HG03196 (cell line): ENCODE results near the gene TM9SF4.

Source experiments
- ATAC-seq: cut with Tn5 transposase; IDR thresholded peaks from one replicate; pipeline ENCODE4 v1.9.1; 2021; ENCODE audit not compliant: unreplicated experiment

TM9SF4 gene

DNA sequence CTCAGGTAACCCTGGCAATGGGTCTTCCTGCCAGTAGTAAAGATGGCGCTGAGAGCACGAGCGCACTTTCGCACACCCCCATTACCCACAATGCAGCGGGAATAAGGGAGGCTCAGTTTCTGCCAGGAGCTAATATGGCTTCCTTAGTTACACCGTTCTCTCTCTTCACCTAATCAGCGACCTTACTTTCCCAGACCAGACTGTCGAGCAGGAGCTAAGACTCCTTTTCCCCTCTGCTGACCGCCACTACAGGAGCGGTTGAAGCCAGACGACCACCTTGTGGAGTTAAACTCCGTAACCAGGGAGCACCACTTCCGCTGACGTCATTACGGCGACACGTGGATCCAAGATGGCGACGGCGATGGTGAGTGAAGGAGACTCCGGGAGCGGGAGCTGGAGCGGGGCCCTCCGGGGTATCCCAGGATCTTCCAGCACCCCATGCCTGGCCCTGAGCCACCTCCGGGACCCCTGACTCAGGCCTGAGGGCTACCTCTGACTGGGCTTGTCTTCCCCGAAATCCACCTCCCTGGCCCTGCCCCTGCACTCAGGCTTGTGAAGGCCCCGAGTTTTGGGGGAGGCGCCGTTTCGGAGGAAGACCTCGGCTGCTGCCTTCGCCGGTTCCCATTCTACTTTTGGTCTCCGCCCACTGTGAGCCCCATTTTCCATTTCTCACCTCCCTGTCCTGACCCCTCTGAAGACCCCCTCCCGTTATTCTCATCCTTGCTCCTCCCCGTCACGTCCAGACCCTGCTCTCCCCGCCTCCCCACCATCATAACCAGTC lies at the start of gene TM9SF4:
TM9SF4 (plus strand) TSS at position 323 of the 781 bp plus-strand sequence; CDS start at position 350, 27 bp downstream.
- ATAC-seq: peak; percentile 73

DNA sequence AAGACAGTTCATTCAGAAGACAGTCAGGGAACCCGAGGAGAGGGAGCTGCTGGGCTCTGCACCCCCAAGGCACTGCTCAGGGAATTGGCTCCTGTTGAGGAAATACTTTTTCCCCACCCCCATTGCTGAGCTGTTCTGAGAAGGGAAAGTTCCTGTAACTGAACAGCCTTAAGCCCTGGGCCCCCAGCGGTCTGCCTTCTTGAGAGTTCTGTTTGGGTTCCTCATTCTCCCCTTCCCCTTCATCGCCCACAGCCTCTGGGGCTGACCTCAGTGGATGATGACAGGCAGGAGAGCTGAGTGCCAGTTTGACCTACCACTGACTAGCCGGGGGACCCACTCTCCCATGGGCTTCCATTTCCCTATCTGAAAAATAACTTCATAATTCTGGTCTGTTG lies 46.7 kb upstream of the TM9SF4 start:
- no peak for ATAC-seq

- ATAC-seq: no peak
These were observed 45.8 kb upstream of the TM9SF4 start for GRCh38 chr20:32063695-32064094.

DNA sequence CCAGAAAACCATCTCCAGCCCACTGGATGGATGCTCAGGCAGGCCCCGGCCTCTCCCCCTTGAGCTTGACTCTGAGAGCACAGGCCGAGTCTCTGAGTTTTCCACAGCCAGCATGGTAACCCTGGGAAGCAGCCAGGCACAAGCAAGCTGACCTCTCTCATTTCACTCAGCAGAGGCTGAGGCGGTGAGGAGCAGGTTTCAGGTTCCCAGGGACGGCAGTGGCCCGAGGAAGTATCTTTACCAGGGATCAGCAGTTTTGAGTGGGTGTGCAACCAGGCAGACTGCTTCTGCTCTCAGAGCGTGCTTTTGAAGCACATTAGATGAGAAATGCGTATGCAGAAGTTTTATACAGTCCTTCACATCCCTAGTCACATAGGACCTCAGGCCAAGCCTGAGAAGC lies 44.8 kb upstream of the TM9SF4 start:
- ATAC-seq: no peak

DNA sequence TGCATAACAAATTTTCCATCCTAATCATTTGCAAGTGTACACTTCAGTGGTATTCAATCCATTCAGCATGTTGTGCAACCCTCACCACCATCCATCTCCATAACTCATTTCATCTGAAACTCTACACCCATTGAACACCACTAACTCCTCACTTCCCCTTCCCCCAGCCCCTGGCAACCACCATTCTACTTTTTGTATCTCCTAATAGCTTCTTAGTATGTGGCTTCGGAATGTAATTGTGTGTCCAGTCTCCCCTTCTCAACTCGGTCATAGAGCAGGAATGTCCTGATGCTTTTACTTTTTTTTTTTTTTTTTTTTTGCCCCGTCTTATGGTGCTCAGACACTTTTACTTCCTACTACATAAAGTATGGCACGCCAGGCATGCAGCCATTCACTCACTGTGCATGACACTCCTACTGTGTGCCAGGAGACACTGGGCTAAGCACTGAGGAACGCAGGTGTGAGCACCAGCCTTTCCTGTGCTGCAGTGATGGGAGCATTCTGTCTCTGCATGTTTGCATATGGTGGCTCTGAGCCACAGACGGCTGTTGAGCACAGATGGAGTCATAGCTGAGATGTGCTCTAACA lies 42.2 kb upstream of the TM9SF4 start:
- no peak for ATAC-seq

GRCh38 chr20:32068174-32068573 lies 41.3 kb upstream of the TM9SF4 start:
- ATAC-seq: no peak

- ATAC-seq: no peak
These were observed 39.8 kb upstream of the TM9SF4 start for GRCh38 chr20:32069711-32070110.

GRCh38 chr20:32070282-32070681 lies 39.2 kb upstream of the TM9SF4 start:
- no peak for ATAC-seq

DNA sequence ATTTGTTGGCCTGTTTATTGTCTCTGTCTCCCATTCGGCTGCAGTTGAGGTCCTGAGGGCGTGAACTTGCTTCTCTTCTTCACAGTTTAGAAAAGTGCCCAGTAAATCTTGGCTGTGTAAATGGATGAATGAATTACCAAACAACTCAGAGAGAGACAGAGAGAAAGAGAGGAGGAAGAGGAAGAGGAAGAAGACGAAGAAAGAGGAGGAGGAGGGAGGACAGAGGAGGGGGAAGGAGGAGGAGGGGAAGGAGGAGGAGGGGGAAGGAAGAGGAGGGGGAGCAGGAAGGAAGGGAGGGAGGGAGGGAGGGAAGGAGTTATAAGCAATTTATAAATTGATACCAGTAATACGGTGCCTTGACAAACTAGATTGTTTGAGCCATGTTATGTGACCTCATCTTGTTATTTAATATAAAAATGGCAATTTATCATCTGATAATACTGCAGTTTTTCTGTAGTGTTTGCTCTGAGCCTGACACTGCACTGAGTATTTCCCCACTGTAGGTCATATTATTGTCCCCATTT lies 38.8 kb upstream of the TM9SF4 start:
- ATAC-seq: no peak

GRCh38 chr20:32071395-32072167 lies 37.9 kb upstream of the TM9SF4 start:
- ATAC-seq: no peak

DNA sequence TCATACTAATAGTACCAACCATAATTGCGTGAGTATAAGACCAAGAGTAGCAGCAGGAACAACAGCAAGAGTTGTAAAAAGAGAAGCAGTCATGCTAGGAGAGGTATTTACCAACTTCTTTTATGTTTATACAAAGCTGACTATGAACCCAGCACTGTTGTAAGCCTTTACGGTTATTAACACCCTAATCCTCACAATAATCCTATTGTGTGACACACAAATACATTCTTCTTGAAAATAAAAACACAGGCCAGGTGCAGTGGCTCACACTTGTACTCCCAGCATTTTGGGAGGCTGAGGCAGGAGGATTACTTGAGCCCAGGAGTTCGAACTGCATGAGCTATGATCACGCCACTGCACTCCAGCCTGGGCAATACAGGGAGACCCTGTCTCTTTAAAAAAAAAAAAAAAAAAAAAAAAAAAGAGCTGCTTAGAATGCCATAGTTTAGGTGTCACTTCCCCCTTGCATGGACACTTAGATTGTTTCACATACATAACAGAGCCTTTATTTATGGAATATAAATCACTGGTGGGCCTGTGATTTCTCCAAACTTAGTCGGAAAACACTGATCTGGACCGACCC lies 37.3 kb upstream of the TM9SF4 start:
- no peak for ATAC-seq

DNA sequence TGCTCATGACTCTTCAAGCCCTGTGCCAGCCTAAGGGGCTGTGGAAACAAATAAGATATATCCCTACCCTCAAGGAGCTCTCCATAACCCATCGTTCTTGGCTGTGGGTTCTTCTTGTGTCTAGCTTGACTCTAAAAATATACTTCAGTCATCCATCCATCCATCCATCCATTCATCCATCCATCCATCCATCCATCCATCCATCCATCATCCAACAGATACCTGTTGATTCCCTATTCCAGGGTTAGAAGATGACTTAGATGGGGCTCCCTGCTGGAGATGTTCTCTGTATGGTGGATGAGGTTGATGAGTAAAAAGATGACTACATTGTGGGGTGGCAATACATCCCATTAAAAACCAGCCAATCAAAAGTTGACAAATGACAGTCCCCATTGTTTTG lies 34.0 kb upstream of the TM9SF4 start:
- no peak for ATAC-seq

- no peak for ATAC-seq
These were observed 32.3 kb upstream of the TM9SF4 start for GRCh38 chr20:32077190-32077589.

GRCh38 chr20:32078322-32078721 lies 31.2 kb upstream of the TM9SF4 start:
- no peak for ATAC-seq

- no peak for ATAC-seq
These were observed 30.7 kb upstream of the TM9SF4 start for GRCh38 chr20:32078791-32079190.

- ATAC-seq: no peak
These were observed 29.8 kb upstream of the TM9SF4 start for GRCh38 chr20:32079655-32080109.

DNA sequence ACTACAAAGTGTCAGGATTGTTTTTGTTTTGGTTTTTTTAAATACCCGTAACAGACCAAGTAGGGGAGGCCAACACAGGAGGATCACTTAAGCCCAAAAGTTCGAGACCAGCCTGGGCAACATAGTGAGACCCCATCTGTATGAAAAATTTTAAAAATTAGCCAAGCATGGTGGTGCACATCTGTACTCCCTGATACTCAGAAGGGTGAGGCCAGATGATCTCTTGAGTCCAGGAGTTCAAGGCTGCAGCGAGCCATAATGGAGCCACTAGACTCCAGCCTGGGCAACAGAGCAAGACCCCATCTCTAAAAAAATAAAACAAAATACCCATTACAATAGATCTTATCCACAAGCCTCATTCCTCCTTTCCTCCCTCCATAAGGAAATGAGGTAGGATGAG lies 28.7 kb upstream of the TM9SF4 start:
- ATAC-seq: no peak

DNA sequence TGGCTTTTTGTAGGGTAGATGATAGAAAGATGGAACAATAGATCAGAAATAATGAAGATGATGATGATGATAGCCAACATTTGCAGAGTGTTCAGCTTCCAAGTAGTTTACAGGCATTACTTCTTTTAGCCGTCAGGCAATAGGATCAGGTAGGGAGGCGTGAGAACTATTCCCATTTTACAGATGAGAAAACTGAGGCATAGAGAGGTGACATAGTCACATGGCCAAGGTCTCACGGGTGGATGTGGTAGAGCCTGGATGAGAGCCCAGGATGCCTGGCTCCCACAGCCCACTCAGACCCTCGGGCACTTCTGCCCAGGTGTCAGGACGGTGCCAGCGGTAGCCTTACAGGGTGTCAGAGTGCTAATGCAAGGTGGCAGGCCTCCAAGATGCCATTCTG lies 26.0 kb upstream of the TM9SF4 start:
- no peak for ATAC-seq

DNA sequence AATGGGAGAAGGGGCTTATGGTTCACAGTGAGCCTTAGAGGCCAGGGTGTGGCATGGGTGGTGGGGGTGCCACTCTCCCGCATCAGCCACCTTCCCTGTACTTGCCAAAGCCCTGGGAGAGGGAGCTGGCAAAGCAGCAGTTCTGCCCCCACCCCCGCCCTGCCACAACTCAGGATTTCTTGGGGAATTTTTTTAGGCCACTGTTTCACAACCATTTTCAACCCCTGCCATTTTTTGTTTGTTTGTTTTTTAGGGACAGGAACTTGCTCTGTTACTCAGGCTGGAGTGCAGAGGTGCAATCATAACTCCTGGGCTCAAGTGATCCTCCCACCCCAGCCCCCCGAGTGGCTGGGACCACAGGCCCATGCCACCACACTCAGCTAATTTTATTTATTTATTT lies 22.4 kb upstream of the TM9SF4 start:
- no peak for ATAC-seq

- no peak for ATAC-seq
These were observed 20.8 kb upstream of the TM9SF4 start for GRCh38 chr20:32088759-32089158.

DNA sequence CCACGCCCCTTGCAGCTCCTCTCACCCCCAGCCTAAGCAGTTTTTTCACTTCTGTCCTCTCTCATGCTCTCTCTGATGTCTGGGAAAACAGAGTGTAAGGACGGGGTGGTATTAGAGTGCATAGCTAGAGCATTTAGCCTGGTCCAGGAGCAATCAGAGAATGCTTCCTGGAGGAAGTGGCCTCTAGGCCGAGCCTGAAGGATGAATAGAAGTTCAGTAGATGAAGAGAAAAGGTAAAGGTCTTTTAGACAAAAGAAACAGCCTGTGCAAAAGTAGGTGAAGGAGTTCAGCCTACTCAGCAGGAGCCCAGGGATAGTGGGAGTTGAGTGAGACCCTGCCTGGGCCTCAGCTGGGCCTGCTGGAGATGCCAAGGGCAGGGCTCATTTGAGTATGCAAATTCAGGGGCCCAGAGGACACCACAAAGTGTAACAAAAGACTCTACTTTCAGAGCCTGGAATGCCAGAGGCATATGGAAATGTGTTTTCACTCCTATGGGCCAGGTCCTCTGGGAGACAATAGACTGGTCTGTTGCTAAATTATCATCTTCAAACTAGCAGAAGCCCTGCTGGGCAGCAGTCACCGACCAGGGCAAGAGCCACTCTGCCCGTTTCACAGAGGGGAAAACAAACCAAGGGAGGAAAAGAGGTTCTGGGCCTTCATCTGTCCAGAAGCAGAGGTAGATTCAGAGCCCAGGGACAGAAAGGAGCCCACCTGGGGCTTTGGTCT lies 19.7 kb upstream of the TM9SF4 start:
- no peak for ATAC-seq
